ENCODE results near the gene SH3BGRL.

The SH3BGRL gene

GRCh38 chrX:81259714-81260395, 58.0 kb downstream of the SH3BGRL start:
- TF ChIP-seq CTCF (IDR thresholded peaks at IDR 0.05; ENCODE audit: low read length) (no peak), EZH2 (optimal IDR thresholded peaks at IDR 0.05; ENCODE audit: low read depth, low read length) (no peak), EZH2phosphoT487 (IDR thresholded peaks at IDR 0.05; ENCODE audit: low read length) (no peak)
- Histone ChIP-seq H3K9ac (ENCODE audit: low read length) (no peak overlapping the region), H3K36me3 (replicated peaks; ENCODE audit: insufficient read depth, low read length) (no peaks in the 10 kb centered on the region), H3K9me3 (replicated peaks; ENCODE audit: insufficient read depth, low read length) (no peaks in the 10 kb centered on the region), H3F3A (ENCODE audit: insufficient read depth, low read length) (no peaks in the 10 kb centered on the region), H3K4me2 (ENCODE audit: low read depth, low read length) (no peak overlapping the region), H3K4me3 (ENCODE audit: low read length) (no peak overlapping the region), H4K20me1 (ENCODE audit: insufficient read depth, low read length) (no peaks in the 10 kb centered on the region), H2AFZ (ENCODE audit: low read length) (no peak overlapping the region), H3K4me1 (ENCODE audit: low read length) (no peaks in the 10 kb centered on the region), H3K79me2 (ENCODE audit: low read length) (no peaks in the 10 kb centered on the region), H3K27ac (ENCODE audit: low read length) (no peak overlapping the region), H3K9me2 (replicated peaks; ENCODE audit: insufficient read depth, low read length) (no peaks in the 10 kb centered on the region), H3K27me3 (replicated peaks; ENCODE audit: insufficient read depth, low read length) (no peaks in the 10 kb centered on the region)
- DNase-seq = no peak

- Histone ChIP-seq H4K20me1 (ENCODE audit: insufficient read depth, low read length) (no peaks in the 10 kb centered on the region), H3K4me1 (ENCODE audit: low read length) (no peaks in the 10 kb centered on the region), H3K27ac (ENCODE audit: low read length) (no peak overlapping the region), H2AFZ (ENCODE audit: low read length) (no peak overlapping the region), H3K36me3 (replicated peaks; ENCODE audit: insufficient read depth, low read length) (no peaks in the 10 kb centered on the region), H3K4me3 (ENCODE audit: low read length) (no peak overlapping the region), H3K9me2 (replicated peaks; ENCODE audit: insufficient read depth, low read length) (no peaks in the 10 kb centered on the region), H3K4me2 (ENCODE audit: low read depth, low read length) (no peak overlapping the region), H3K9me3 (replicated peaks; ENCODE audit: insufficient read depth, low read length) (no peaks in the 10 kb centered on the region), H3F3A (ENCODE audit: insufficient read depth, low read length) (no peaks in the 10 kb centered on the region), H3K27me3 (replicated peaks; ENCODE audit: insufficient read depth, low read length) (no peaks in the 10 kb centered on the region), H3K9ac (ENCODE audit: low read length) (no peak overlapping the region), H3K79me2 (ENCODE audit: low read length) (no peaks in the 10 kb centered on the region)
- TF ChIP-seq EZH2 (optimal IDR thresholded peaks at IDR 0.05; ENCODE audit: low read depth, low read length) (no peak), CTCF (IDR thresholded peaks at IDR 0.05; ENCODE audit: low read length) (no peak), EZH2phosphoT487 (IDR thresholded peaks at IDR 0.05; ENCODE audit: low read length) (no peak)
- DNase-seq = no peak
These were observed 59.7 kb downstream of the SH3BGRL start for GRCh38 chrX:81261576-81261975.

GRCh38 chrX:81263059-81263458, 61.2 kb downstream of the SH3BGRL start:
- Histone ChIP-seq H3K36me3 (replicated peaks; ENCODE audit: insufficient read depth, low read length) (no peaks in the 10 kb centered on the region), H3K27ac (ENCODE audit: low read length) (no peak overlapping the region), H4K20me1 (ENCODE audit: insufficient read depth, low read length) (no peaks in the 10 kb centered on the region), H3K79me2 (ENCODE audit: low read length) (no peaks in the 10 kb centered on the region), H3K4me3 (ENCODE audit: low read length) (no peak overlapping the region), H3F3A (ENCODE audit: insufficient read depth, low read length) (no peaks in the 10 kb centered on the region), H3K4me2 (ENCODE audit: low read depth, low read length) (no peak overlapping the region), H2AFZ (ENCODE audit: low read length) (no peak overlapping the region), H3K27me3 (replicated peaks; ENCODE audit: insufficient read depth, low read length) (no peaks in the 10 kb centered on the region), H3K9me3 (replicated peaks; ENCODE audit: insufficient read depth, low read length) (no peaks in the 10 kb centered on the region), H3K4me1 (ENCODE audit: low read length) (no peaks in the 10 kb centered on the region), H3K9me2 (replicated peaks; ENCODE audit: insufficient read depth, low read length) (no peaks in the 10 kb centered on the region), H3K9ac (ENCODE audit: low read length) (no peak overlapping the region)
- DNase-seq = no peak
- TF ChIP-seq CTCF (IDR thresholded peaks at IDR 0.05; ENCODE audit: low read length) (no peak), EZH2phosphoT487 (IDR thresholded peaks at IDR 0.05; ENCODE audit: low read length) (no peak), EZH2 (optimal IDR thresholded peaks at IDR 0.05; ENCODE audit: low read depth, low read length) (no peak)
